ENCODE measurements around the gene SLC9C2. TPM values are rescaled to one million over a fixed set of nuclear protein-coding genes. Genes with fewer than 3 reads are reported as not detected.
"Not testable (repeated sequence)": the region's sequence is repeated elsewhere in the genome, so short reads cannot be mapped to it uniquely, and the experiment has no call there.

SLC9C2 gene
- total RNA-seq, 1 experiment from 2014 or later = not detected

- DNase-seq (ENCODE audit: low read depth) = no peak
Observed at GRCh38 chr1:173580658-173581057, 22.2 kb downstream of the SLC9C2 start.

DNA sequence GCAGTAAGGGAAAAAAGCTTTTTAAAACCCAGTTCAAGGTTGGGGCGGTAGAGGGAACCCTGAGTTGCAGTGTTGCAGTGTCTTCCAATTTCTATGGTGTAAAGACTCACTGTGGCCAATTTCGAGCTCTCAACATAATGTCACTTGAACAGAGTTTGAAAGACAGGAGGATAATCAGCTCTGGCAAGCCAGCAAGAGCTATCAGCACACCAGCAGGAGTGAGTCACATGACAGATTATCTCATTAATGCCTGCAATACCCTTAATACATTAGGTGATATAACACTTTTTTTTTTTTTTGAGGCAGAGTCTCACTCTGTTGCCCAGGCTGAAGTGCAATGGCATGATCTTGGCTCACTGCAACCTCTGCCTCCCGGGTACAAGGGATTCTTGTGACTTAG lies 22.8 kb downstream of the SLC9C2 start:
- no peak for DNase-seq (ENCODE audit: low read depth)

- DNase-seq (ENCODE audit: low read depth) = peak; percentile 48
Observed at GRCh38 chr1:173573596-173573995, 29.3 kb downstream of the SLC9C2 start.

- DNase-seq (ENCODE audit: low read depth) = no peak
Observed at GRCh38 chr1:173572201-173572873, 30.5 kb downstream of the SLC9C2 start.

DNA sequence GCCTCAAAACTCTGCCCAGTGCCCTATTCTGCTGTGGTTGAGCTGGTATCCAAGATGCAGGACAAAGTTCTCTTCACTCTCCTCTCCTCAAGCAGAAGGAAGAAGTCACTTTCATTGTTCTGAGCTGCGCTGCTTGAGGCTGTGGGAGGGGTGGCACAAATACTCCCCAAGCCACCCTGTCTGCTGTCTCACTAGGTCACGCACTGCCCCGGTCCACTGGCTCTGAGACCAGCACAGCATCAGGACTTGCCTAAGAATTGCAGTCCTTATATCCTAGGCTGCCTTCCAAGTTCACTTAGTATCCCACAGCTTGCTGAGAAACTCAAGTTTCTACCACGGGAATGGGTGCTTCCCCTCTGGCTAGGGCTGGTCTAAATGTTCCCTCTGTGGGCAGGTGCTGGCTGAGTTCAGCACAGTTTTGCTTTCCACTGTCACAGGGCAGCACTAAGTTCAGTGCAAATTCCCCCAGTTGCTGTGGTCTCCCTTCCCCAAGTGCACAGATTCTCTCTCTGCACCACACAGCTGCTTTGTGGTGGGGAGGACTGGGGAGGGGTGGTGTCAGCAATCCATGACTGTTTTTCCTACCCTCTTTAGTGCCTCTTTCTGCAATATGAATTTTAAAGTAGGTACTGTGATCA lies 32.4 kb downstream of the SLC9C2 start:
- no peak for DNase-seq (ENCODE audit: low read depth)

DNA sequence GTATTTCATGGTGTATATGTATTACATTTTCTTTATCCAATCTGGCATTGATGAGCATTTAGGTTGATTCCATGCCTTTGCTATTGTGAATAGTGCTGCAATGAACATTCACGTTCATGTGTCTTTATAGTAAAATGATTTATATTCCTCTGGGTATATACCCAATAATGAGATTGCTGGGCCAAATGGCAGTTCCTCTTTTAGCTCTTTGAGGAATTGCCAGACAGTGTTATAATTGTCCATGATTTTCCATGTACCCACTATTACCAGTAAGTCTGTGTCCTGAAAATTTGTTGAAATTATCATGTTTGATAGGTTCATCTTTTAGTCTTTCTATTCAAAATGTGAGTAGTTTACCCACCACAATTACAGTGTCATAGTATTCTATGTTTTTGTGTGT lies 34.4 kb downstream of the SLC9C2 start:
- no peak for DNase-seq (ENCODE audit: low read depth)

DNA sequence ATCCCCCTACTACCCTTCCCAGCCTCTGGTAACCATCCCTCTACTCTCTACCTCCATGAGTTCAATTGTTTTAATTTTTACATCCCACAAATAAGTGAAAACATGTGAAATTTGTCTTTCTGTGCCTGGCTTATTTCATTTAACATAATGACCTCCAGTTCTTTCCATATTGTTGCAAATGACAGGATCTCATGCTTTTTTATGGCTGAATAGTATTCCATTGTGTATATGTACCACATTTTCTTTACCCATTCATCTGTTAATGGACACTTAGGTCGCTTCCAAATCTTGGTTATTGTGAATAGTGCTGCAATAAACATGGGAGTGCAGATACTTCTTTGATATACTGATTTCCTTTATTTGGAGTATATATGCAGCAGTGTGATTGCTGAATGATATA lies 39.0 kb downstream of the SLC9C2 start:
- not testable (repeated sequence) for DNase-seq (ENCODE audit: low read depth)

GRCh38 chr1:173562813-173563212 lies 40.1 kb downstream of the SLC9C2 start:
- DNase-seq (ENCODE audit: low read depth) = no peak

DNA sequence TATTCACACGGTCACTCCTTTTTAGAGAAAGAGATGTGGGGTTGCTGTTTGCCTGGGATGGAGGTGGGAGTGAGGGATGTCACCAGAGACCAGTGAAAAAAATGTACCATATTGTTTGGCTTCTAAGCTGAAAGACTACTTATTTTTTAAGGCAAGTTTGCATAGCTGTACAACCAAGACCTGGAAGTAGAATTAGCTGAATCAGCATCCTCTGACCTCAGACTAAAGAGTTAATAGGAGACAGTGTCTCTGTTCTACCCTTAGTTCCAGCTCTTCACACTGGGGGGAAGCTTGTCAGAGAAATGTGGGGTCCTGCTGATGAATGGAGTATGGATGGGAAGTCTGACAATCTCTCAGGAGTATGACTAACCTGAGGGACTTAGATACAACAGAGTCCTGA lies 41.6 kb downstream of the SLC9C2 start:
- DNase-seq (ENCODE audit: low read depth) = no peak

DNA sequence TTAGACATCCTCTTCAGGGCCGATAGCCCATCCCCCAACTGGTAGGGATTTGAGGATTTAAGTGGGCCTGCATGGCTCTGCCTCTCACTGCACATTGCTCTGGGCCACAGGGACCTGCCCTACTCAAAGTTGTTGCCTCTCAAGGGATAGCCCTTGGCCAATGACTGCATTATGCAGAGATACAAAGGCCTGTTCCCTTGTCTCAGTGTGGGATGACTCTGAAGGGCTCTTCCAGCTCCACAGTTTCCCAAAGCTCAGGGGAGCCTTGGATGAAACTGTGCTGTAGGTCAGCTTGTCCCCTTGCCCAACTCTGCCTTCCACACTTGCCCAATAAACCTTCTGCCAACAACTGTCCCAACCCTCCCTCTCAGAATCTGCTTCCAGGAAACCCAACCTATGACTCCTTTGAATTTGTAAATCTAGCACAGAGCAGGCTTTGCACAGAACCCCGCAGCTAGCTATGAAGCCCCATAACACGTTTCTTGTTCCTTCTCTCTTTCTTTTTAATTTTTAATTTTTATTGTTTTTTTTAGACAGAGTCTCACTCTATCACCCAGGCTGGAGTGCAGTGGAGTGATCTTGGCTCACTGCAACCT lies 42.5 kb downstream of the SLC9C2 start:
- DNase-seq (ENCODE audit: low read depth) = no peak

- DNase-seq (ENCODE audit: low read depth) = peak; percentile 50
Observed at GRCh38 chr1:173555651-173556305, 47.1 kb downstream of the SLC9C2 start.

DNA sequence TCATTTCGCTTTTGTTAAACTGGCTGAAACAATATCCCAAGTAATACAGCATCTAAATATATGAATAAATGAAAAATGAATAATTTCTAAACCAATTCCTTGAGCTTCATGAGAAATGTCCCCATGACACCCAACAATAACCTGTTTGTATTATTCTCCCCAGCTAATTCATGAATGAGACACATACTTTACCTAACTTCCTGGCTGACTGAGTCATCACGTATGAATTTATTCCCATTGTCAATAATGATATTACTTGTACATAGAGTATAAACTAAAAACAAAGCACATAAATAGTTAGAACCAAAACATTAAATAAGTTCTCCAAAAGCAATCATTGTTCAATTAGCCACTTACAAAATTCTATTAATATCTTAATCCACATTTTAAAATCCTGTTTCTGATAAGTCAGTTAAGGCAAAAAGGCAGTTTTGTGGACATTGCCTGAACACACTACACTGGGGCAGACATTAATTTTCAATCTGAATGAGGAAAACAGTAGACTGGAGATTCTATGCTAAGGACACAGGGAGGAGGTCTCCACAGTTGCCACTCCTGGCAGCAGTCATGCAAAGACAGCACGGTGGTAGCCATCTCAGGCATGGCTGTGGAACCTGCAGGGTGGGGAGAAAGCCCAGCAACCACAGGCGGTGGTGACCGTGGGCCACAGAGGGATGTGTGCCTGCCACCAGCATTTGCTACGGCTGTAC lies 48.2 kb downstream of the SLC9C2 start:
- DNase-seq (ENCODE audit: low read depth) = peak; percentile 66

- DNase-seq (ENCODE audit: low read depth) = no peak
Observed at GRCh38 chr1:173554089-173554488, 48.8 kb downstream of the SLC9C2 start.

DNA sequence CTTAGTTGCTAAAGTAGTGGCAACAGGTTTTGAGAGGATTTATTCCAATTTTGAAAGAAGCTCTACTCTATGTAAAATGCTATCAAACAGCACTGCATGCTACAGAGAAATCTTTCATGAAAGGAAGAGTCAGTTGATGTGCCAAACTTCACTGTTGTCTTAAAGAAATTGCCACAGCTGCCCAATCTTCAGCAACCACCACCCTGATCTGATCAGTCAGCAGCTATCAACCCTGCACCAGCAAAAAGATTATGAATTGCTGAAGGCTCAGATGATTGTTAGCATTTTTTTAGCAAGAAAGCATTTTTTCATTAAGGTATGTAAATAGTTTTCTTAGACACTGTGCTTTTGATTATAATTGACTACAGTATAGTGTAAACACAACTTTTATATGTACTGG lies 49.6 kb downstream of the SLC9C2 start:
- DNase-seq (ENCODE audit: low read depth) = no peak

DNA sequence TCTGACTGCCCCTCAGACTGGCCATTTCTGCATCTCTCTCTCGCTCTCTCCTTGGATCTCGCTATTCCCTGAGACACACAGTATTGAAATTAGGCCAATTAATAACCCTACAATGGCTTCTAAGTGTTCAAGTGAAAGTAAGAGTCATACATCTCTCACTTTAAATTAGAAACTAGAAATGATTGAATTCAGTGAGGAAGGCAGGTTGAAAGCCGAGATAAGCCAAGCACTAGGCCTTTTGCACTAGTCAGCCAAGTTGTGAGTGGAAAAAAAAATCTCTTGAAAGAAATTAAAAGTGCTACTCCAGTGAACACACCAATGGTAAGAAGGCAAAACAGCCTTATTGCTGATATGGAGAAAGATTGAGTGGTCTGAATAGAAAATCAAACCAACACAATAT lies 51.2 kb downstream of the SLC9C2 start:
- no peak for DNase-seq (ENCODE audit: low read depth)

- DNase-seq (ENCODE audit: low read depth) = no peak
Observed at GRCh38 chr1:173549813-173550212, 53.1 kb downstream of the SLC9C2 start.

- DNase-seq (ENCODE audit: low read depth) = no peak
Observed at GRCh38 chr1:173545688-173546087, 57.2 kb downstream of the SLC9C2 start.

- DNase-seq (ENCODE audit: low read depth) = no peak
Observed at GRCh38 chr1:173536223-173536622, 66.6 kb downstream of the SLC9C2 start.

DNA sequence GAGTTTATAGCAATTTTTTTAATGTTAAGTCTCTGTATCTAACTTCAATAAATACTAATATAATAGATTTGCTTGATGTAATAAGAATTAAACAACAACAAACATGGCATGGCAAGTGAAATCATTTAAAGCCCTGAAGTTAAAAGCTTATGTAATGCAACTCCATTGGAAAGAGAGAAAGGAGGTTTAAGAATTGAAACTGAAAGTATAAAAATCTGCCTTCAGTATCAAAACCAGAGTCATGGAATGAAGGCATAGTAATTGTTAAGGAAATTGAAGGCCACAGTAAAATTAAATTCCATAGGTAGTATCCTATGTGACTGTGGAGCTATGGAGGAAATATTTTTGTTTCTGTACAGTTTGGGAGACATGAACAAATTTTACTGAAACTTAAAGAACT lies 70.6 kb downstream of the SLC9C2 start:
- no peak for DNase-seq (ENCODE audit: low read depth)

DNA sequence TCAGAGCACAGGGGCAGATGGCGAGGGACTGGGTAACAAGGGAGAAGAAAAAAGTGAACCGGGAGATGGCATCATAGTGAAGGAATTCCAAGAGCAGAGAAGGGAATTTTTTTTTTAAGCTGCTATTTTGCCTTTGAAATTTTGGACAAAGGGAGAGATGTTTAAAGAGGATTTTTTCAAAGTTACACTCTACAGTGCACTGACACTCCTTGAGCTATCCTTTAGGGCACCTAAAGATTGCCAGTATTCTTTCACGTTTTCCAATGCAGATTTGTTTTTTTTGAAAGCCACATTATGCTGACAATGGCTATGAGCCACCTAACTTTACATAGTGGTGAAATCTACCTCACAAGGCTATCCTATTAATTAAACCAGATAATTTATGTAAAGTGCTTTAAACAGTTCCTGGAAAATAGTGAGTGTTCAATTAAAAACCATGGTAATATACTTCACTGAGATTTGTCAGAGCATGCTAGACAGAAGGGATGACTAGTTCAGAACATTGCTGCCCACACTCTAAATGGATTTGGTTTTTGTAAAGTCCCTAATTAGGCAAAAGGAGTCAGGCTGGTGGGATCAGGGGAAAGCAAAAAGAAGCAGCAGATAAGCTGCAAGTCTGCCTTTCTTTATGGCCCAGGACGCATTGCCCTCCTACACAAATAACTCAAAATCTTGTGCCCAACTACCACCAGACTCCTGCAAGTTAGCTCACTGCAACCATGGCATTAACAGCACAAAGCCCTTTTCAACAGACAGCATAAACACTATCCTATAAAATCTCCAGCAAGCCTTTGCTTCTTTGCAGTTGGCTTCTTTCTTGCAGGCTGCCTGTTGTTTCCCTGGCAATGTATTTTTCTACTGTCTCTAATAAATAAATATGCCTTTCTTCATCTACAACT lies 71.8 kb downstream of the SLC9C2 start:
- no peak for DNase-seq (ENCODE audit: low read depth)

GRCh38 chr1:173529106-173529505 lies 73.8 kb downstream of the SLC9C2 start:
- DNase-seq (ENCODE audit: low read depth) = no peak
